DND-41 (cell line): ENCODE results near the gene AASS.

Source experiments
- ATAC-seq: fragments of 200-7000 bp; cut with Tn5 transposase; 3 replicates; pipeline ENCODE4 v1.9.1; 2021; ENCODE audit warnings: low read depth; ENCODE audit not compliant: insufficient read depth
- DNase-seq: peaks from one replicate; pipeline ENCODE4 v3.0.0-alpha.2; 2020
- H2AFZ ChIP-seq: 2 replicates; pipeline ENCODE4 v1.6.0; 2012; ENCODE audit warnings: low read depth, low read length
- H3K27ac ChIP-seq: 2 replicates; pipeline ENCODE4 v1.5.1; 2012; ENCODE audit warnings: low read length, inconsistent platforms
- H3K27me3 ChIP-seq: fragments of 200-600 bp; sonication (generic); 2 replicates; pipeline ENCODE4 v1.6.0; 2012; ENCODE audit warnings: low read length, mild to moderate bottlenecking, inconsistent platforms; ENCODE audit not compliant: insufficient read depth, poor library complexity
- H3K36me3 ChIP-seq: 2 replicates; pipeline ENCODE4 v1.5.1; 2012; ENCODE audit warnings: low read length, inconsistent platforms; ENCODE audit not compliant: insufficient read depth
- H3K4me1 ChIP-seq: 2 replicates; pipeline ENCODE4 v1.5.1; 2012; ENCODE audit warnings: mild to moderate bottlenecking, low read length; ENCODE audit not compliant: insufficient read depth
- H3K4me2 ChIP-seq: 2 replicates; pipeline ENCODE4 v1.6.0; 2012; ENCODE audit warnings: mild to moderate bottlenecking, moderate library complexity, low read length, inconsistent platforms; ENCODE audit not compliant: insufficient read depth
- H3K4me3 ChIP-seq, 2 experiments: fragments of 200-600 bp in 1 of 2; shearing (Covaris generic) in 1 of 2; 2 replicates each; pipeline ENCODE4 v1.5.1; 2012 to 2016; ENCODE audit warnings: inconsistent platforms in 2 of 2, low read length in 2 of 2, mild to moderate bottlenecking in 2 of 2, low read depth in 1 of 2, moderate library complexity in 1 of 2
- H3K79me2 ChIP-seq: 2 replicates; pipeline ENCODE4 v1.6.0; 2012; ENCODE audit warnings: low read length, inconsistent platforms; ENCODE audit not compliant: insufficient read depth
- H3K9ac ChIP-seq: 2 replicates; pipeline ENCODE4 v1.6.0; 2012; ENCODE audit warnings: low read depth, mild to moderate bottlenecking, inconsistent platforms, low read length, moderate library complexity
- H3K9me3 ChIP-seq: 2 replicates; pipeline ENCODE4 v1.5.1; 2012; ENCODE audit warnings: low read length, moderate library complexity, mild to moderate bottlenecking, inconsistent platforms; ENCODE audit not compliant: insufficient read depth, severe bottlenecking
- H4K20me1 ChIP-seq: 2 replicates; pipeline ENCODE4 v1.6.0; 2012; ENCODE audit warnings: low read length; ENCODE audit not compliant: insufficient read depth
- CTCF ChIP-seq: IDR thresholded peaks from 2 replicates; pipeline ENCODE4 v1.5.1; 2012; ENCODE audit warnings: borderline replicate concordance, low read length, moderate library complexity, mild to moderate bottlenecking; ENCODE audit not compliant: poor library complexity, severe bottlenecking; ENCODE audit errors: extremely low read depth
- EZH2 ChIP-seq: IDR thresholded peaks from 3 replicates; pipeline ENCODE4 v1.6.1; 2012; ENCODE audit warnings: borderline replicate concordance, low read depth, mild to moderate bottlenecking, moderate library complexity, low read length, inconsistent platforms; ENCODE audit not compliant: severe bottlenecking

AASS gene

DNA sequence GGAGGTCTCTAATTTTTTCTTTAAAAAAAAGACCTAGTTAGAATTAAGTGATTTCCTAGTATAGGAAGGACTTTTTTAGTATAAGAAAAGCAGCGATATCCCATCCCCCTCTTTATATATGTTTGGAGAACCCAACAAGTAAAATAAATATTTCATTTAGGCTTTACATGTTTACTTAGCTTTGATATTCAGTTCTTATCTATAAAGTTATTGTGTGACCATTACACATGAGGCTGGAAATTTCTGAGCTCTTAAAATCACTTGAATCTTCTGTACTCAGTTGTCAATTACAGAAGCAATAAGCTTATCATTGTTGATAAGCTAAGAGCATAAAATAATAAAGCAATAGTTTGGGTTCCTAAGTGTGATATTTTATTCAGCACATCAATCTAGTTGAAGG lies 89.7 kb downstream of the AASS start:
- Histone ChIP-seq H2AFZ (no peak overlapping the region), H3K9ac (no peak overlapping the region), H4K20me1 (no peaks in the 10 kb centered on the region), H3K79me2 (no peaks in the 10 kb centered on the region), H3K27ac (no peak overlapping the region), H3K36me3 (no peaks in the 10 kb centered on the region), H3K4me3 (no peak overlapping the region), H3K4me2 (no peak overlapping the region), H3K27me3 (no peaks in the 10 kb centered on the region), H3K9me3 (no peaks in the 10 kb centered on the region), H3K4me1 (no peaks in the 10 kb centered on the region)
- DNase-seq (no peak), ATAC-seq (no peak)
- TF ChIP-seq EZH2 = no peak
- TF ChIP-seq CTCF = no peak

DNA sequence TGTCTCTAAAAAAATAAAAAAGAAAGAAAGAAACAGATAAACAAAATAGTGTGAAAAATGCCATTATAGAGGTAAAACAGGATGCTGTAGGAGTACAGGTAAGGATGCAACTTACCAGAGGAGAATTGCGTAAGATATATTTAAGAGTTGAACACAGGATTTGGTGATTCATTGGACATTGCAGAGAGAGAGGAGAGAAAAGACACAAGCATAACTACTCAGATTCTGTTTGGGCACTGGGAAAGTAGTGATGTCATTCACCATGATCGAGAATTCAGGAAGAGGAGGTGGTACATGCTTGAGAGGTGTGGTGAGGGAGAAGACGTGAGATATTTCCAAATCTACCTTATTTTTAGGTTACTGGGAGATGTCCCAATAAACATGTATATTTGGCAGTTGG lies 97.6 kb downstream of the AASS start:
- H3K27ac ChIP-seq = no peak overlapping the region
- H3K4me3 ChIP-seq = no peak overlapping the region
- no peak for TF ChIP-seq EZH2
- TF ChIP-seq CTCF = no peak
- H3K4me2 ChIP-seq = no peak overlapping the region
- H3K79me2 ChIP-seq = no peaks in the 10 kb centered on the region
- ATAC-seq (no peak), DNase-seq (no peak)
- H3K27me3 ChIP-seq = no peaks in the 10 kb centered on the region
- no peak overlapping the region for H3K9ac ChIP-seq
- H3K9me3 ChIP-seq = no peaks in the 10 kb centered on the region
- H4K20me1 ChIP-seq = no peaks in the 10 kb centered on the region
- no peaks in the 10 kb centered on the region for H3K36me3 ChIP-seq
- no peaks in the 10 kb centered on the region for H3K4me1 ChIP-seq
- H2AFZ ChIP-seq = no peak overlapping the region

- H3K4me1 ChIP-seq = no peaks in the 10 kb centered on the region
- H3K36me3 ChIP-seq = no peaks in the 10 kb centered on the region
- ATAC-seq = no peak
- no peak overlapping the region for H3K27ac ChIP-seq
- no peaks in the 10 kb centered on the region for H3K27me3 ChIP-seq
- H2AFZ ChIP-seq = no peak overlapping the region
- no peaks in the 10 kb centered on the region for H3K9me3 ChIP-seq
- no peak overlapping the region for H3K4me2 ChIP-seq
- DNase-seq = no peak
- H3K4me3 ChIP-seq = no peak overlapping the region
- TF ChIP-seq EZH2 (no peak), CTCF (no peak)
- H3K79me2 ChIP-seq = no peaks in the 10 kb centered on the region
- no peak overlapping the region for H3K9ac ChIP-seq
- H4K20me1 ChIP-seq = no peaks in the 10 kb centered on the region
Observed at GRCh38 chr7:122040147-122040546, 103.9 kb downstream of the AASS start.

- DNase-seq (no peak), ATAC-seq (no peak)
- H3K27ac ChIP-seq = no peak overlapping the region
- TF ChIP-seq EZH2 (no peak), CTCF (no peak)
- no peak overlapping the region for H3K4me2 ChIP-seq
- no peak overlapping the region for H2AFZ ChIP-seq
- no peaks in the 10 kb centered on the region for H3K27me3 ChIP-seq
- no peaks in the 10 kb centered on the region for H3K79me2 ChIP-seq
- no peaks in the 10 kb centered on the region for H3K4me1 ChIP-seq
- no peaks in the 10 kb centered on the region for H4K20me1 ChIP-seq
- H3K36me3 ChIP-seq = no peaks in the 10 kb centered on the region
- H3K9ac ChIP-seq = no peak overlapping the region
- H3K9me3 ChIP-seq = no peaks in the 10 kb centered on the region
- no peak overlapping the region for H3K4me3 ChIP-seq
Observed at GRCh38 chr7:122038904-122039303, 105.1 kb downstream of the AASS start.
